Tibial nerve (tissue), 4 donors: Measurements from ENCODE around the gene CAMTA1. TPM values are rescaled to one million over a fixed set of nuclear protein-coding genes. Genes with fewer than 3 reads are reported as not detected.

ENCODE experiments used
- DNase-seq, 2 donors: peaks; one replicate each; pipeline ENCODE4 v3.0.0-alpha.2; 2019; ENCODE audit warnings: low spot score in 2 of 2
- H3K27ac ChIP-seq, 4 donors: fragments of 200-600 bp; sonication (generic) in 3 of 4; one replicate each; pipeline ENCODE4 v1.5.1; 2017 to 2019; ENCODE audit warnings: mild to moderate bottlenecking in 1 of 4
- H3K27me3 ChIP-seq, 2 donors: fragments of 200-600 bp; sonication (generic) in 1 of 2; one replicate each; pipeline versions ENCODE4 v1.5.1 to v1.6.0; 2017 to 2019
- H3K36me3 ChIP-seq, 3 donors: fragments of 200-600 bp; sonication (generic); one replicate each; pipeline ENCODE4 v1.5.1; 2018 to 2019
- H3K4me1 ChIP-seq, 4 donors: fragments of 200-600 bp; sonication (generic) in 3 of 4; one replicate each; pipeline ENCODE4 v1.5.1; 2017 to 2019
- H3K4me3 ChIP-seq, 4 donors: fragments of 200-600 bp; sonication (generic) in 3 of 4; one replicate each; pipeline ENCODE4 v1.5.1; 2017 to 2019; ENCODE audit warnings: mild to moderate bottlenecking in 1 of 4, moderate library complexity in 1 of 4
- H3K9me3 ChIP-seq, 4 donors: fragments of 200-600 bp; sonication (generic) in 3 of 4; one replicate each; pipeline ENCODE4 v1.5.1; 2017 to 2019
- EP300 ChIP-seq, 2 donors: sonication (generic); formaldehyde crosslinking; IDR thresholded peaks; one replicate each; pipeline ENCODE4 v1.6.1; 2017; ENCODE audit warnings: antibody characterized with exemption in 2 of 2, mild to moderate bottlenecking in 1 of 2
- POLR2A ChIP-seq, 2 donors: fragments of 450-650 bp; IDR thresholded peaks; one replicate each; pipeline ENCODE4 v1.6.1; 2017; ENCODE audit warnings: antibody characterized with exemption in 2 of 2, mild to moderate bottlenecking in 2 of 2, moderate library complexity in 2 of 2
- WGBS, 2 donors: methylation state at CpG; one replicate each; pipeline ENCODE4 v1.1.5; 2018; 5-methylcytosine and 5-hydroxymethylcytosine counted together
- total RNA-seq, 4 donors: library from RNA; depleted of rRNA; stranded (reverse); fragments of >200 nt; gene quantifications; one replicate each; pipeline ENCODE4 v1.1.0, GENCODE V29; 2016
- TF ChIP-seq, protein P1 (sequence below), 5 experiments: fragments of 200-600 bp in 3 of 5; fragments of 450-650 bp in 2 of 5; sonication (generic) in 3 of 5; IDR thresholded peaks; one replicate each; pipeline ENCODE4 v1.5.1; 2016 to 2019; ENCODE audit warnings: antibody characterized with exemption in 5 of 5, mild to moderate bottlenecking in 3 of 5, moderate library complexity in 2 of 5

Gene CAMTA1
- total RNA-seq, 4 donors from 2014 or later = 41.8 to 104 (median 87.2) TPM

DNA sequence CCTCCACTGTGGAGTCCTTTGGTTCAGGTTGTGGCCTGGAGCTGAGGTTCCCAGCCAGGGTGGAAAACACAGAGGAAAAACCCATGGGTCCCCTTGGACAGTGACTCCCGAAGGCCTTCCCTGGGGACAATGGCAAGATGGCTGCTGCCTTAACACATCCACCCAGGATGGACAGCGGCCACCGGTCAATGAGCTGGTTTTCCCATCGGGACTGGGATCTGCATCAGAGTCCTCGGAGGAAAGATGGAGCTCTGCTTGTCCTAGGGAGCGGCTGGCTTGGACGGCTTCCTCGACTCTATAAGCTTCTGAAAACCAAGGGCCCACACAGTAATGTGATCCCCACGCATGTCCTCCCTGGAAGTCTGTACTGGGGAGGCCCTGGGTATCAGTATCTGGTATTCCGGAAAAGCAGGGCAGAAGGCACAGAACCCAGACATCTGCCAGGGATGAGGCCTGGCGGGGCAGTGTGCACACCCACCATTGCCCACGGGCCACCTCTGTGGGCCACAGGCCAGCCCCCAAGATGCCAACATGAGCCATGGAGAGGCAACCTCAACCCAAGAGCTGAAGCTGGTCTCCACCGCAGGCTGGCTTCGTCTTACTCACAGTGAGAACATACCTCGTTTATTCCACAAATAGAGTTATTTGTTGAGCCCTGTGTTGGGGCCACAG lies 891.2 kb downstream of the CAMTA1 start:
- WGBS, 2 donors = 81 to 87% methylated on average over 8 to 15 of the region's 15 CpGs
- no peak overlapping the region for H3K27ac ChIP-seq
- TF ChIP-seq POLR2A (IDR thresholded peaks at IDR 0.05) (no peak), EP300 (IDR thresholded peaks at IDR 0.05) (no peak)
- TF ChIP-seq, protein P1, sequence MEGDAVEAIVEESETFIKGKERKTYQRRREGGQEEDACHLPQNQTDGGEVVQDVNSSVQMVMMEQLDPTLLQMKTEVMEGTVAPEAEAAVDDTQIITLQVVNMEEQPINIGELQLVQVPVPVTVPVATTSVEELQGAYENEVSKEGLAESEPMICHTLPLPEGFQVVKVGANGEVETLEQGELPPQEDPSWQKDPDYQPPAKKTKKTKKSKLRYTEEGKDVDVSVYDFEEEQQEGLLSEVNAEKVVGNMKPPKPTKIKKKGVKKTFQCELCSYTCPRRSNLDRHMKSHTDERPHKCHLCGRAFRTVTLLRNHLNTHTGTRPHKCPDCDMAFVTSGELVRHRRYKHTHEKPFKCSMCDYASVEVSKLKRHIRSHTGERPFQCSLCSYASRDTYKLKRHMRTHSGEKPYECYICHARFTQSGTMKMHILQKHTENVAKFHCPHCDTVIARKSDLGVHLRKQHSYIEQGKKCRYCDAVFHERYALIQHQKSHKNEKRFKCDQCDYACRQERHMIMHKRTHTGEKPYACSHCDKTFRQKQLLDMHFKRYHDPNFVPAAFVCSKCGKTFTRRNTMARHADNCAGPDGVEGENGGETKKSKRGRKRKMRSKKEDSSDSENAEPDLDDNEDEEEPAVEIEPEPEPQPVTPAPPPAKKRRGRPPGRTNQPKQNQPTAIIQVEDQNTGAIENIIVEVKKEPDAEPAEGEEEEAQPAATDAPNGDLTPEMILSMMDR (IDR thresholded peaks at IDR 0.05) = no peak

DNA sequence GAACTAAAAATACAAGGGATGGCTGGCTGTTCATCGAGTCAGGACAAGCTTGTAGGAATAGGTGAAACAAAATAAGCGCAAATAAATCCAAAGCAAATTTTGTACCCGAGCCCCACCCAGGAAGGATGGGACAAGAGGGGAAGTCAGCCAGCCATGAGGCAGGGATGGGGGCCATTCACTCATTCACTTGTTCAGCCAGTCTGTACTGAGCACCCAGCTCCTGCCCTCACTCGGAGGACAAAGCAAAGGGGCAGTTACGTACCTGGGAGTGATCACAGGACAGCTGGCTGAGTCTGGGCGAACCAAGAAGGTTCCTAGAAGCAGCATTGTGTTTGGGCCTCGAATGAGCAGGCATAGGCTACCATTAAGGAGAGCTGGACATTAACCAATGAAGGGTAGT lies 891.9 kb downstream of the CAMTA1 start:
- 84 to 89% methylated on average over 7 of the region's 7 CpGs for WGBS, 2 donors
- Histone ChIP-seq H3K4me1 (peaks cover 0 to 18% (median 3%) of the 10 kb centered on the region in 4 donors), H3K27ac (no peak overlapping the region), H3K9me3 (no peaks in the 10 kb centered on the region), H3K4me3 (no peak overlapping the region), H3K27me3 (no peaks in the 10 kb centered on the region), H3K36me3 (no peaks in the 10 kb centered on the region)
- TF ChIP-seq, protein P1 (IDR thresholded peaks at IDR 0.05) = no peak
- no peak for TF ChIP-seq POLR2A (IDR thresholded peaks at IDR 0.05)
- TF ChIP-seq EP300 (IDR thresholded peaks at IDR 0.05) = no peak
- no peak for DNase-seq

More for the DNA sequence above, 891.2 kb downstream of the CAMTA1 start:
- Histone ChIP-seq H3K36me3 (no peaks in the 10 kb centered on the region), H3K27me3 (no peaks in the 10 kb centered on the region), H3K4me1 (peaks cover 0 to 18% (median 3%) of the 10 kb centered on the region in 4 donors), H3K4me3 (no peak overlapping the region), H3K9me3 (no peaks in the 10 kb centered on the region)
- DNase-seq = no peak

DNA sequence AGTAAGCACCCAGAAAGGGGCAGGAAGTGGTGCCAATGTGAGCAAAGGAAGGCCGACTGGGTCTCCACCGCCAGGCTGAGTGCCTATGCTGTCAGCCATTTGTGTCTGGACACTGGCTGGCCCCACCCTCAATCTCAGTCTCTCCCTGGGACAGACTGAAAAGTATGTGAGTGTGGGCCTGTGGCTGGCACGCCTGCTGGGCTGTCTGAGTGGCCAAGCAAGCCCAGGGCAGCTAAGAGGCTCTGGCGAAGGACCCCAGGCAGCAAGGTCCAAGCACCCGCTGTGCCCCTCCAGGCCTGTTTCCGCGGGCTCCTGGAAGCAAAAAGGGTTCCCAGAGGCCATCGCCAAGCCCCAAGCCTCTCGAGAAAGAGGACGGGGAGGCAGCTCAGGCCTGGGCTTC lies 892.6 kb downstream of the CAMTA1 start:
- H3K27me3 ChIP-seq = no peaks in the 10 kb centered on the region
- DNase-seq = no peak
- no peak overlapping the region for H3K4me3 ChIP-seq
- peaks cover 0 to 18% (median 3%) of the 10 kb centered on the region in 4 donors for H3K4me1 ChIP-seq
- no peak for TF ChIP-seq POLR2A (IDR thresholded peaks at IDR 0.05)
- H3K9me3 ChIP-seq = no peaks in the 10 kb centered on the region
- H3K27ac ChIP-seq = no peak overlapping the region
- no peaks in the 10 kb centered on the region for H3K36me3 ChIP-seq
- 78 to 86% methylated on average over 10 of the region's 10 CpGs for WGBS, 2 donors

DNA sequence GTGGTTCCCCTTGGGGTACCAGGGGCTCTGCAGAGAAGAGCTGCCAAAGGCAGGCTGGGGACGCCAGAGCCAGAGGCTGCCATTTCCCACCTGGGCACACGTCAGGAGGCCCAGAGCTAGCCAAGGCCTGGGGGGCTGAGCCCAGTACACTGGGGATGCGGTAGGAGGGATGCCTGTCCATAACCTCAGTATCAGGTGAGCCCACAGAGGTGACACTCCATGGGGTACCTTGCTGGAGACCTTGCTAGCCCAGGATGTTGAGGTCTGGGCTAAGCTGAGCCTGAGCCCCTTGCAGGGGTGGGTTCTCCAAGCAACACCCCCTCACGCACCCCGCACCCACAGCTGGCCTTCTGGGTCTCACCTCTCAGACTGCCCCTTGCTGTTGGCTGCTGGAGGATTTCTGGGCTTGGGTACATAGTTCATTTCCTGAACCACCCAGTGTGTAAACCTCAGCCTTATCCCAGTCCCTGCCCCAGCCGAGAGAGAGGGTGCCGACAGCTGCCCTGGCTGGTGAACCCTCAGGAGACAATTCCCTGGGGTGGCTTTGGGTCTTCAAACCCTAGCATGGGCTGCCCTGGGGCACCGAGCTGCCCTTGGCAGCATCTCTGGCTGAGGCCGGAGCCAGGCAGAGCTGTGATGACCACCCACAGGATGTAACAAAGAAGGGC lies 893.4 kb downstream of the CAMTA1 start:
- Histone ChIP-seq H3K27ac (no peak overlapping the region), H3K4me1 (peaks cover 0 to 18% (median 3%) of the 10 kb centered on the region in 4 donors), H3K4me3 (no peak overlapping the region), H3K27me3 (no peaks in the 10 kb centered on the region), H3K9me3 (no peaks in the 10 kb centered on the region), H3K36me3 (no peaks in the 10 kb centered on the region)
- 90 to 98% methylated on average over 6 to 8 of the region's 9 CpGs for WGBS, 2 donors
- DNase-seq = no peak
- TF ChIP-seq POLR2A (IDR thresholded peaks at IDR 0.05) = no peak

DNA sequence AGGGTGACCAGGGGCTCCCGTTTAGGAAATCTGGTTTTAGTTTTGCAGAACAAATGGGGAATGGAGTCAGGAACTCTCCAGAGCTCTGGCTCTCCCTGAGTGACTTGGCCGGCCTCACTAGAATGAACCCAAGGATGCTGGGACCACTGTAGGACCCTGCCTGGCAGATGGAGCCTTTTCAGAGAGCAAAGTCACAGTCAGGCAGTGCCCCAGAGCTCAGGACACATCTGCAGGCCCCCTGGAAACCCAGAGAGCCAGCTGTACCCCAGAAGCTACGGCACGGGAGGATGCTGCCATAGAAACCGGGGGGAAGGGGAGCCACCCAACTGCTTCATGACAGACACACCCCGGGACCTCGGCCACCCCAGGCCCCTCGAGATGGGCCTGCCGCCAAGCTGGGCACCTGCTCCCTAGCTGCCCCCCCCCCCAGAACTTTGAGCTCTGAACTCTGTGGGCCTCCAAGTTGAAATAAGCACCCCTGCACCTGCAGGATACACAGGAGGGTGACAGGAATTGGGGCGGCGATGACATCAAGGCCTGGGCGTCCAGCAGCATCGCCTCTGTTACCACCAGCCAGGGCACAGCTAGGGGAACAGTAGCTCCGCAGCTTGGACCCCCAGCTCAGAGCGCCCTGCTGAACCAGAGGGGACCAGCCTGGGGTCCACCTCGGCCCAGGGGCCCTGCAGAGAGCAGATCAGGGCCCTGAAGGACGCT lies 894.1 kb downstream of the CAMTA1 start:
- peak overlapping the region in 2 of 4 donors; percentile 55 to 92 for H3K4me3 ChIP-seq
- peak overlapping the region in 1 of 4 donors; percentile 87 for H3K27ac ChIP-seq
- TF ChIP-seq, protein P1 (IDR thresholded peaks at IDR 0.05) = no peak
- TF ChIP-seq POLR2A (IDR thresholded peaks at IDR 0.05) (no peak), EP300 (IDR thresholded peaks at IDR 0.05) (no peak)
- 77 to 82% methylated on average over 15 to 17 of the region's 17 CpGs for WGBS, 2 donors
- peaks cover 0 to 18% (median 3%) of the 10 kb centered on the region in 4 donors for H3K4me1 ChIP-seq
- no peaks in the 10 kb centered on the region for H3K36me3 ChIP-seq
- H3K27me3 ChIP-seq = no peaks in the 10 kb centered on the region
- H3K9me3 ChIP-seq = no peaks in the 10 kb centered on the region
- DNase-seq = no peak

DNA sequence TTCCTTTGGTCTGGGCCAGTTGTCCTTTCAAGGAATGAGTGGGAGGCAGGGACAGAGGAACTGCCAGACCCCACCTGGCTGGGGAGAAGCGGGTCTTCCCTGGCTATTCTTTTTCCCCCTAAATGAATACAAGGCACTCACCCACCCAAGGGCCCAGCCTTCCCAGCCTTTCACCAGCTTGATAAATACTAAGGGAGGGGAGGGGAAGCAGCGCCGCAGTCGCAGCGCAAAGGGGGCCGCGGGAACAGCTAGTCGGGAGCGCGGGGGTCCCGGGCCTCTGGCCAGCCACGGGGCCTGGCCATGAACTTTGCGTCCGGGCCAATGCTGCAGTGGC lies 894.6 kb downstream of the CAMTA1 start:
- TF ChIP-seq POLR2A (IDR thresholded peaks at IDR 0.05) = no peak
- TF ChIP-seq EP300 (IDR thresholded peaks at IDR 0.05) = no peak
- TF ChIP-seq, protein P1 (IDR thresholded peaks at IDR 0.05) = no peak
- 3 to 7% methylated on average over 8 to 14 of the region's 14 CpGs for WGBS, 2 donors
- H3K27ac ChIP-seq = peak overlapping the region; percentile 28 to 87 (median 51)
- no peaks in the 10 kb centered on the region for H3K36me3 ChIP-seq
- no peak for DNase-seq
- no peaks in the 10 kb centered on the region for H3K9me3 ChIP-seq
- peaks cover 0 to 18% (median 3%) of the 10 kb centered on the region in 4 donors for H3K4me1 ChIP-seq
- H3K4me3 ChIP-seq = peak overlapping the region; percentile 54 to 92 (median 65)
- no peaks in the 10 kb centered on the region for H3K27me3 ChIP-seq
